GM21825 (cell line): ENCODE results near the gene S1PR1.
"Not testable (repeated sequence)": the region's sequence is repeated elsewhere in the genome, so short reads cannot be mapped to it uniquely, and the experiment has no call there.

Experiments
- ATAC-seq: cut with Tn5 transposase; IDR thresholded peaks from one replicate; pipeline ENCODE4 v1.9.1; 2021; ENCODE audit warnings: mild to moderate bottlenecking, moderate library complexity; ENCODE audit not compliant: unreplicated experiment

Gene S1PR1

GRCh38 chr1:101219924-101220870, 16.6 kb upstream of the S1PR1 start:
- ATAC-seq: no peak

- ATAC-seq: no peak
These were observed 15.9 kb upstream of the S1PR1 start for GRCh38 chr1:101220906-101221305.

- peak; percentile 96 for ATAC-seq
These were observed 14.8 kb upstream of the S1PR1 start for GRCh38 chr1:101221945-101222429.

GRCh38 chr1:101227837-101228236, 9.0 kb upstream of the S1PR1 start:
- no peak for ATAC-seq

- ATAC-seq: no peak
These were observed 8.2 kb upstream of the S1PR1 start for GRCh38 chr1:101228424-101229134.

- ATAC-seq: not testable (repeated sequence)
These were observed 4.6 kb upstream of the S1PR1 start for GRCh38 chr1:101232182-101232581.

- ATAC-seq: no peak
These were observed 3.3 kb upstream of the S1PR1 start for GRCh38 chr1:101233495-101233894.

GRCh38 chr1:101235216-101235695, 1.6 kb upstream of the S1PR1 start:
- ATAC-seq: no peak

GRCh38 chr1:101235696-101236515, 913 bp upstream of the S1PR1 start:
- ATAC-seq: peak; percentile 56

- ATAC-seq: no peak
These were observed 514 bp downstream of the S1PR1 start for GRCh38 chr1:101237229-101237837.

- ATAC-seq: peak; percentile 23
These were observed 1.3 kb downstream of the S1PR1 start for GRCh38 chr1:101238031-101238628.

- ATAC-seq: peak; percentile 33
These were observed 1.9 kb downstream of the S1PR1 start for GRCh38 chr1:101238681-101239094.

- ATAC-seq: no peak
These were observed 2.5 kb downstream of the S1PR1 start for GRCh38 chr1:101239095-101240040.

GRCh38 chr1:101240041-101240430, 3.2 kb downstream of the S1PR1 start:
- no peak for ATAC-seq

GRCh38 chr1:101241485-101242225, 4.8 kb downstream of the S1PR1 start:
- ATAC-seq: peak; percentile 32

- ATAC-seq: no peak
These were observed 5.7 kb downstream of the S1PR1 start for GRCh38 chr1:101242324-101243050.

GRCh38 chr1:101243751-101244150, 6.9 kb downstream of the S1PR1 start:
- ATAC-seq: no peak
